ENCODE measurements around the gene ARTN.

Gene ARTN

GRCh38 chr1:43933386-43934100 is at the start of gene ARTN:
TSS of gene ARTN (plus strand) at chr1:43933801. CDS start at chr1:43935657, 1,856 bp downstream.
- DNase-seq = peak in 3 of 42 donors; percentile 26 to 39 (median 35)
- intact Hi-C loops (cut with DNase I) = loop anchor here (5.0 to 10.0 kb wide), 3 partner anchors 101 to 409 kb away; partner anchors contain the start of gene SLC6A9

GRCh38 chr1:43885279-43885801 is 48.3 kb upstream of the ARTN start:
- no peak for DNase-seq
- intact Hi-C loops (cut with DNase I) = no loop called here

GRCh38 chr1:43887748-43888147 is 45.9 kb upstream of the ARTN start:
- no peak for DNase-seq
- intact Hi-C loops (cut with DNase I) = no loop called here

- no peak for DNase-seq
- intact Hi-C loops (cut with DNase I) = no loop called here
Observed at GRCh38 chr1:43890815-43891214, 42.8 kb upstream of the ARTN start.

- no peak for DNase-seq
- intact Hi-C loops (cut with DNase I) = no loop called here
Observed at GRCh38 chr1:43893006-43893405, 40.6 kb upstream of the ARTN start.

GRCh38 chr1:43898981-43899380 is 34.6 kb upstream of the ARTN start:
- intact Hi-C loops (cut with DNase I) = no loop called here
- no peak for DNase-seq

GRCh38 chr1:43900386-43900785 is 33.2 kb upstream of the ARTN start:
- no peak for DNase-seq

GRCh38 chr1:43901196-43901961 is 32.2 kb upstream of the ARTN start:
- intact Hi-C loops (cut with DNase I) = no loop called here
- no peak for DNase-seq

More at GRCh38 chr1:43900386-43900785, 33.2 kb upstream of the ARTN start:
- intact Hi-C loops (cut with DNase I) = no loop called here

GRCh38 chr1:43902058-43902831 is 31.4 kb upstream of the ARTN start:
- intact Hi-C loops (cut with DNase I) = no loop called here
- no peak for DNase-seq

- no peak for DNase-seq
- intact Hi-C loops (cut with DNase I) = no loop called here
Observed at GRCh38 chr1:43904660-43905551, 28.7 kb upstream of the ARTN start.

- no peak for DNase-seq
- intact Hi-C loops (cut with DNase I) = no loop called here
Observed at GRCh38 chr1:43908226-43908625, 25.4 kb upstream of the ARTN start.

- intact Hi-C loops (cut with DNase I) = no loop called here
- DNase-seq = no peak
Observed at GRCh38 chr1:43908858-43909257, 24.7 kb upstream of the ARTN start.

GRCh38 chr1:43910343-43910742 is 23.3 kb upstream of the ARTN start:
- no peak for DNase-seq
- intact Hi-C loops (cut with DNase I) = no loop called here

GRCh38 chr1:43912607-43913006 is 21.0 kb upstream of the ARTN start:
- no peak for DNase-seq
- intact Hi-C loops (cut with DNase I) = no loop called here

- intact Hi-C loops (cut with DNase I) = no loop called here
- DNase-seq = no peak
Observed at GRCh38 chr1:43913051-43913501, 20.5 kb upstream of the ARTN start.

GRCh38 chr1:43913666-43914360 is 19.8 kb upstream of the ARTN start:
- intact Hi-C loops (cut with DNase I) = no loop called here
- no peak for DNase-seq

GRCh38 chr1:43914576-43915525 is 18.8 kb upstream of the ARTN start:
- DNase-seq = no peak
- intact Hi-C loops (cut with DNase I) = no loop called here

Measured in head of caudate nucleus (tissue), 42 donors.